PFSK-1 (cell line): Measurements from ENCODE around the gene PTPRA.

Experiments used
- POLR2AphosphoS5 ChIP-seq: IDR thresholded peaks from 2 replicates; pipeline ENCODE4 v1.6.1; 2012; ENCODE audit warnings: low read depth, mild to moderate bottlenecking, control low read depth, low read length, moderate library complexity
- SIN3A ChIP-seq: IDR thresholded peaks from 2 replicates; pipeline ENCODE4 v1.6.1; 2012; ENCODE audit warnings: mild to moderate bottlenecking, low read length, moderate library complexity, borderline replicate concordance; ENCODE audit not compliant: insufficient read depth
- TAF1 ChIP-seq: IDR thresholded peaks from 2 replicates; pipeline ENCODE4 v1.6.1; 2012; ENCODE audit warnings: low read length, control low read depth, borderline replicate concordance; ENCODE audit not compliant: insufficient read depth
- TF ChIP-seq, protein P1 (sequence below), 2 experiments: IDR thresholded peaks; 2 replicates each; pipeline versions ENCODE4 v1.6.1 to v1.8.0; 2011 to 2012; ENCODE audit warnings: low read depth in 2 of 2, low read length in 2 of 2, control low read depth in 1 of 2, inconsistent platforms in 1 of 2, mild to moderate bottlenecking in 1 of 2, moderate library complexity in 1 of 2; ENCODE audit not compliant: insufficient read depth in 1 of 2

DNA sequence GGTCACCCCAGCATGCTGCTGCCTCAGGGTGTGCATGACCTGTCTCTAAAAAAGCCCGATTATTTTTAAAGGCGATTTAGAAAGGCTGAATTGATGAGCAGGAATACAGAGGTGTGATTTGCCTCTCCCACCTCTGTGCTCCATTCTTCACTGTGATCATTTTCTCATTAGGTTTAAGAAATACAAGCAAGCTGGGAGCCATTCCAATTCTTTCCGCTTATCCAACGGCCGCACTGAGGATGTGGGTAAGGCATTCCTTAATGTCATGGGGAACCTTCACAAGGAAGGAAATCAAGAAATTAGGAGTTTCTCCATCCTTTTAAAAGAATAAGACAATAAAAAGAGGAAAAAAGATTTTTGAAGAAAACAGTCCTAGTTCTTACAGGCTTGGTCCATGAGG lies 114.6 kb downstream of the PTPRA start:
- no peak for TF ChIP-seq TAF1
- TF ChIP-seq, protein P1, sequence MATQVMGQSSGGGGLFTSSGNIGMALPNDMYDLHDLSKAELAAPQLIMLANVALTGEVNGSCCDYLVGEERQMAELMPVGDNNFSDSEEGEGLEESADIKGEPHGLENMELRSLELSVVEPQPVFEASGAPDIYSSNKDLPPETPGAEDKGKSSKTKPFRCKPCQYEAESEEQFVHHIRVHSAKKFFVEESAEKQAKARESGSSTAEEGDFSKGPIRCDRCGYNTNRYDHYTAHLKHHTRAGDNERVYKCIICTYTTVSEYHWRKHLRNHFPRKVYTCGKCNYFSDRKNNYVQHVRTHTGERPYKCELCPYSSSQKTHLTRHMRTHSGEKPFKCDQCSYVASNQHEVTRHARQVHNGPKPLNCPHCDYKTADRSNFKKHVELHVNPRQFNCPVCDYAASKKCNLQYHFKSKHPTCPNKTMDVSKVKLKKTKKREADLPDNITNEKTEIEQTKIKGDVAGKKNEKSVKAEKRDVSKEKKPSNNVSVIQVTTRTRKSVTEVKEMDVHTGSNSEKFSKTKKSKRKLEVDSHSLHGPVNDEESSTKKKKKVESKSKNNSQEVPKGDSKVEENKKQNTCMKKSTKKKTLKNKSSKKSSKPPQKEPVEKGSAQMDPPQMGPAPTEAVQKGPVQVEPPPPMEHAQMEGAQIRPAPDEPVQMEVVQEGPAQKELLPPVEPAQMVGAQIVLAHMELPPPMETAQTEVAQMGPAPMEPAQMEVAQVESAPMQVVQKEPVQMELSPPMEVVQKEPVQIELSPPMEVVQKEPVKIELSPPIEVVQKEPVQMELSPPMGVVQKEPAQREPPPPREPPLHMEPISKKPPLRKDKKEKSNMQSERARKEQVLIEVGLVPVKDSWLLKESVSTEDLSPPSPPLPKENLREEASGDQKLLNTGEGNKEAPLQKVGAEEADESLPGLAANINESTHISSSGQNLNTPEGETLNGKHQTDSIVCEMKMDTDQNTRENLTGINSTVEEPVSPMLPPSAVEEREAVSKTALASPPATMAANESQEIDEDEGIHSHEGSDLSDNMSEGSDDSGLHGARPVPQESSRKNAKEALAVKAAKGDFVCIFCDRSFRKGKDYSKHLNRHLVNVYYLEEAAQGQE (IDR thresholded peaks at IDR 0.05; ENCODE audit: insufficient read depth in 1 of 2, low read depth in 2 of 2, low read length in 2 of 2) = no peak
- no peak for TF ChIP-seq POLR2AphosphoS5
- TF ChIP-seq SIN3A = no peak
